Esophagus (tissue), 2 donors: ENCODE measurements around the gene PTK6. TPM values are rescaled to one million over a fixed set of nuclear protein-coding genes. Genes with fewer than 3 reads are reported as not detected.

Experiments used
- H3K27ac ChIP-seq, 2 donors: one replicate each; pipeline ENCODE4 v1.5.1; 2013; ENCODE audit warnings: low read depth in 2 of 2, mild to moderate bottlenecking in 2 of 2, inconsistent platforms in 1 of 2, low read length in 1 of 2, moderate library complexity in 1 of 2
- H3K27me3 ChIP-seq, 2 donors: one replicate each; pipeline ENCODE4 v1.6.1; 2013; ENCODE audit warnings: low read length in 2 of 2, control low read depth in 1 of 2, mild to moderate bottlenecking in 1 of 2; ENCODE audit not compliant: insufficient read depth in 2 of 2, control insufficient read depth in 1 of 2
- H3K36me3 ChIP-seq, 2 donors: one replicate each; pipeline ENCODE4 v1.6.1; 2013; ENCODE audit warnings: low read length in 1 of 2; ENCODE audit not compliant: control insufficient read depth in 2 of 2, insufficient read depth in 2 of 2
- H3K4me1 ChIP-seq, 2 donors: one replicate each; pipeline ENCODE4 v1.6.1; 2013; ENCODE audit warnings: low read length in 1 of 2; ENCODE audit not compliant: control insufficient read depth in 2 of 2, insufficient read depth in 2 of 2
- H3K4me3 ChIP-seq, 2 donors: one replicate each; pipeline ENCODE4 v1.5.1; 2013; ENCODE audit warnings: low read length in 2 of 2, mild to moderate bottlenecking in 2 of 2, low read depth in 1 of 2, moderate library complexity in 1 of 2
- H3K9me3 ChIP-seq, 2 donors: one replicate each; pipeline ENCODE4 v1.6.1; 2013; ENCODE audit warnings: mild to moderate bottlenecking in 2 of 2, low read depth in 1 of 2, low read length in 1 of 2, moderate library complexity in 1 of 2; ENCODE audit not compliant: control insufficient read depth in 2 of 2, insufficient read depth in 1 of 2
- WGBS, 2 donors: extraction: QIAGEN DNeasy Blood & Tissue Kit; methylation state at CpG; one replicate each; pipeline ENCODE4 v1.1.7; 2013; 5-methylcytosine and 5-hydroxymethylcytosine counted together
- polyA plus RNA-seq, 2 donors: library from polyadenylated mRNA; stranded (reverse); fragments of 200-250 nt; gene quantifications; one replicate each; pipeline ENCODE4 v1.2.3, GENCODE V29; 2013
- donor health status: healthy with polysubstance abuse.
- donor health status: Bipolar disorder and iron deficiency.

Gene PTK6
- polyA plus RNA-seq, 2 donors, result 80.1 to 81.6 TPM

- no peak overlapping the region for H3K4me3 ChIP-seq
- 89 to 94% methylated on average over 14 of the region's 14 CpGs for WGBS, 2 donors
Observed at GRCh38 chr20:63558804-63559484, 21.8 kb upstream of the PTK6 start.

DNA sequence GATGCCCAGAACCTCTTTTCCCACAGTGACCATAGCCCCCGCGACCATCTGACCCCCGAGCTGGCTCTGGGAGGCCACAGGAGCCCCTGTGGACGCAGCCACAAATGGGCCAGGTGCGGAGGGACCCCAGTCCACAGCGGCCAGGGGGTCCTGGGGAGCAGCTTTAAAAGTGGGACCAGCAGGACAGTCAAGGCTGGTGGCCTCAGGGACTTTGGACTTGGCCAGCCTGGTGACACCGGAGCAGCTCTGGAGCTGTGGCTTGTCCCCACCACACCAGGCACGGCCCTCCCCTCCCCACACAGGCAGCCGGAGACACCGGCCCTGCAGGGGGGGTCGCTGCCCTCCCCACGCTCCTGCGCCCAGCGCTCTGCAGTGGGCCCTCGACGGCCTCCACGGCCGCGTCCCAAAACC lies 20.3 kb upstream of the PTK6 start:
- Histone ChIP-seq H3K27me3 (no peaks in the 10 kb centered on the region), H3K27ac (no peak overlapping the region), H3K4me1 (peaks cover 0 to 7% of the 10 kb centered on the region in 2 donors), H3K9me3 (no peaks in the 10 kb centered on the region), H3K36me3 (peaks cover 8 to 28% of the 10 kb centered on the region in 2 donors), H3K4me3 (no peak overlapping the region)
- WGBS, 2 donors, result 90 to 91% methylated on average over 17 to 19 of the region's 19 CpGs

More at GRCh38 chr20:63558804-63559484, 21.8 kb upstream of the PTK6 start:
- Histone ChIP-seq H3K9me3 (no peaks in the 10 kb centered on the region), H3K27me3 (no peaks in the 10 kb centered on the region), H3K27ac (no peak overlapping the region), H3K36me3 (peaks cover 8 to 38% of the 10 kb centered on the region in 2 donors), H3K4me1 (peaks cover 0 to 4% of the 10 kb centered on the region in 2 donors)

- Histone ChIP-seq H3K27me3 (no peaks in the 10 kb centered on the region), H3K4me3 (no peak overlapping the region), H3K9me3 (no peaks in the 10 kb centered on the region), H3K27ac (no peak overlapping the region), H3K4me1 (peaks cover 0 to 7% of the 10 kb centered on the region in 2 donors), H3K36me3 (peaks cover 5 to 27% of the 10 kb centered on the region in 2 donors)
- WGBS, 2 donors, result 67 to 69% methylated on average over 23 of the region's 23 CpGs
Observed at GRCh38 chr20:63556873-63557478, 19.8 kb upstream of the PTK6 start.

- no peak overlapping the region for H3K4me3 ChIP-seq
- no peaks in the 10 kb centered on the region for H3K27me3 ChIP-seq
- H3K36me3 ChIP-seq, result peaks cover 4 to 18% of the 10 kb centered on the region in 2 donors
- peaks cover 0 to 7% of the 10 kb centered on the region in 2 donors for H3K4me1 ChIP-seq
- no peak overlapping the region for H3K27ac ChIP-seq
- WGBS, 2 donors, result 89 to 91% methylated on average over 45 of the region's 45 CpGs
- H3K9me3 ChIP-seq, result no peaks in the 10 kb centered on the region
Observed at GRCh38 chr20:63555661-63556381, 18.6 kb upstream of the PTK6 start.

- no peak overlapping the region for H3K27ac ChIP-seq
- H3K9me3 ChIP-seq, result no peaks in the 10 kb centered on the region
- no peaks in the 10 kb centered on the region for H3K27me3 ChIP-seq
- H3K36me3 ChIP-seq, result peaks cover 0 to 6% of the 10 kb centered on the region in 2 donors
- H3K4me3 ChIP-seq, result no peak overlapping the region
- 65 to 69% methylated on average over 38 of the region's 38 CpGs for WGBS, 2 donors
- peaks cover 0 to 7% of the 10 kb centered on the region in 2 donors for H3K4me1 ChIP-seq
Observed at GRCh38 chr20:63554361-63555278, 17.4 kb upstream of the PTK6 start.

DNA sequence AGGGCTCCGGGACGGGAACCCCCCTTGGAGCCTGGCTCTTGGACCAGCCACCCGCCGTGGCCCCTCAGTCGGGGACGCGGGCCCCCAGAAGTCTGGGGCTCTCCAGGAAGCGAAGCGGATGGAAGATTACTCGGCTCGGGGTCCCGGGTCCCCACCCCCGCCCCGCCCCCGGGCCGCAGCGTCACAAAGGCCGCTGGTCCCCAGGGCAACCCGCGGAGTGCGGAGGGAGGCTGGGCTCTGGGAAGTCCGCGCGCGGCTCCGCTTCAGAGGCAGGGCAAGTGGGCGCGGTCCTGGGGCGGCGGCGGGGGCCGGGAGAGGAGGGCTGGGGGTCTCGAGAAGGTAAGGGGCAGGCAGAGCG lies 16.7 kb upstream of the PTK6 start, which contains the start of gene FNDC11:
Gene FNDC11 (plus strand): TSS at position 227 of the 358 bp plus-strand sequence. CDS start 1,505 bp downstream, outside the sequence.
- Histone ChIP-seq H3K36me3 (peaks cover 0 to 6% of the 10 kb centered on the region in 2 donors), H3K4me3 (peak within 1 kb of the TSS; percentile 35 to 46), H3K9me3 (no peaks in the 10 kb centered on the region), H3K27ac (no peak within 1 kb of the TSS), H3K27me3 (no peaks in the 10 kb centered on the region), H3K4me1 (peaks cover 0 to 7% of the 10 kb centered on the region in 2 donors)
- WGBS, 2 donors, result 1 to 2% methylated on average over 30 to 34 of the region's 34 CpGs

DNA sequence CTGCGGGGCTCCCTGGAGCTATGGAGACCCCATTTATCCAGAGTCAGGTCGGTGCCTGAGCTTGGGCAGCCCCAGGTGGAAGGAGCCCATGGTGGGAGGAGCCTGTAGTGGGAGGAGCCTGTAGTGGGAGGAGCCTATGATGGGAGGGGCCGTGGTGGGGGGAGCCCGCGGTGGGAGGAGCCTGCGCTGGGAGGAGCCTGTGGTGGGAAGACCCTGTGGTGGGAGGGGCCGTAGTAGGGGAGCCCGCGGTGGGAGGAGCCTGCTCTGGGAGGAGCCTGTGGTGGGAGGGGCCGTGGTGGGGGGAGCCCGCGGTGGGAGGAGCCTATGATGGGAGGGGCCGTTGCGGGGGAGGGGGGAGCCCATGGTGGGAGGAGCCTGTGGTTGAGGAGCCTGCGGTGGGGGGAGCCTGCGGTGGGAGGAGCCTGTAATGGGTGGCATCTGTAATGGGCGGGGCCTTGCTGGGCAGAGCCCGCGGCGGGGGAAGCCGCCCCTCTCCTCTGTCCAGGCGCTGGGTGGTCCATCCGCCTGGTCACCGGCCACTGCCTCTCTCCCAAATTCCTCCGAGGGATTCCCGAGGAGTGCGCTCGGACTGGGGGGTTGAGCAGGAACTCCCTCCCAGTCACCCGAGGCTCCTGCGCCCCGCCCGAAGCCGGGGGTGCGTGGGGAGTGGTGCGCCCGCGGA lies 16.2 kb upstream of the PTK6 start:
- Histone ChIP-seq H3K27ac (no peak overlapping the region), H3K9me3 (no peaks in the 10 kb centered on the region), H3K36me3 (peaks cover 0 to 6% of the 10 kb centered on the region in 2 donors), H3K27me3 (no peaks in the 10 kb centered on the region), H3K4me3 (peak overlapping the region; percentile 35 to 46), H3K4me1 (peaks cover 0 to 7% of the 10 kb centered on the region in 2 donors)
- WGBS, 2 donors, result 2% methylated on average over 26 to 37 of the region's 37 CpGs

DNA sequence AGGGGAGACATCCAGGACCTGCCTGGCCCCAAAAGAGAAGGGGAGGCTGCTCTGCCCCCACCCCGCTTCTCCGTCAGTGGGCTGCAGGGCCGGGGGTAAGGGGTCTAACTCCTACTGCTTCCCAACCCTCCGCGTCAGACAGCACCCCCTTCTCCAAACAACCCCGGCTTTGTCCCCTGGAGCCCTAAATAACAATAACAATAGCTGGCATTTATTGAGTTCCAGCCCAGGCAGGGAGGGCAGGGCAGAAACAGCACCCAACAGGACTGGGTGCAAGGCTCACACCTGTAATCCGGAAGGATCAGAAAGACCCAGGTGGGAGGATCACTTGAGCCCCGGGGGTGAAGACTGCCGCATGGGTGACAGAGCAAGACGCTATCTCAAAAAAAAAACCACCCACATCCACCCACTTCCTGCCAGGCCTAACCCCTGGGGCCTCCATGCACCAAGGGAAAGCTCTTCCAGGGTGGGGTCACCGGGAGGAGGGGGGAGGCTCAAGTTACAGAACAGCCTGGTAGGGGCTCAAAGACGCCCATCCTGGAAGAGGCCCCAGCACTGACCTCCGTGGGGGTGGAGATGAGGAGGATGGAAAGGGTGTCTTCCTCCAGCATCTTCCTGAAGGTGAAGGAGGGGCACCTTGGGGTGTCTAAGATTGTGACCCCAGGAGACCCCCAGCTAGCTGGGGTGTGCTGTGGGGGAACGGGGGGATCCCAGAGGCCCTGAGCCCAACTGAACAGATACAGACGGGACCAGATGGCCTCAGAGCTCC lies 15.5 kb upstream of the PTK6 start:
- peaks cover 0 to 2% of the 10 kb centered on the region in 2 donors for H3K27me3 ChIP-seq
- WGBS, 2 donors, result 29 to 30% methylated on average over 15 of the region's 15 CpGs

More for the DNA sequence above, 15.5 kb upstream of the PTK6 start:
- H3K9me3 ChIP-seq, result no peaks in the 10 kb centered on the region
- no peak overlapping the region for H3K4me3 ChIP-seq
- no peak overlapping the region for H3K27ac ChIP-seq
- peaks cover 0 to 7% of the 10 kb centered on the region in 2 donors for H3K4me1 ChIP-seq
- H3K36me3 ChIP-seq, result peaks cover 0 to 6% of the 10 kb centered on the region in 2 donors
